GM12878 (cell line): Measurements from ENCODE around the gene LTBP2. TPM values are rescaled to one million over a fixed set of nuclear protein-coding genes. Genes with fewer than 3 reads are reported as not detected.

Source experiments
- ATAC-seq: fragments of 200-7000 bp; cut with Tn5 transposase; 3 replicates; pipeline ENCODE4 v1.9.1; 2020; ENCODE audit warnings: mild to moderate bottlenecking, moderate library complexity
- BruUV-seq: library from RNA; stranded (reverse); fragments of 400-500 nt; replicated peaks from 2 replicates; lab custom pipeline; 2021; lab: Mats Ljungman, UMichigan
- CTCF ChIA-PET: fragments of 300-600 bp; sonication (Branson Sonifier 250); formaldehyde crosslinking; extraction: SDS; loops from one replicate; lab custom pipeline; 2021; ENCODE audit warnings: inconsistent platforms; lab: Yijun Ruan, JAX
- POLR2A ChIA-PET: fragments of 350-600 bp; formaldehyde crosslinking; extraction: SDS; loops from one replicate; lab custom pipeline; 2021; ENCODE audit warnings: inconsistent platforms; lab: Charles Lee
- RAD21 ChIA-PET: fragments of 300-600 bp; sonication (Branson Sonifier 250); formaldehyde crosslinking; loops from one replicate; lab custom pipeline; 2023; ENCODE audit warnings: antibody characterized with exemption; ENCODE audit not compliant: unreplicated experiment; lab: Charles Lee
- SMC1A ChIA-PET: fragments of 300-600 bp; sonication (Branson Sonifier 250); formaldehyde crosslinking; loops from one replicate; lab custom pipeline; 2023; ENCODE audit not compliant: unreplicated experiment, uncharacterized antibody; lab: Charles Lee
- DNase-seq: peaks from one replicate; pipeline ENCODE4 v3.0.0-alpha.2; 2011; ENCODE audit warnings: low read depth, low spot score
- FAIRE-seq: peaks from 3 replicates; lab custom pipeline; 2011; peaks lifted over from hg19 to GRCh38; lab: Jason Lieb, UNC
- H2AFZ ChIP-seq: 2 replicates; pipeline ENCODE4 v1.6.0; 2011; ENCODE audit warnings: low read depth, low read length, control low read depth; ENCODE audit not compliant: control insufficient read depth
- H3K27ac ChIP-seq: 2 replicates; pipeline ENCODE4 v1.5.1; 2011; ENCODE audit warnings: control low read depth; ENCODE audit not compliant: control insufficient read depth, insufficient read depth
- H3K27me3 ChIP-seq, 2 experiments: replicated peaks in 1 of 2; 2 replicates each; pipeline versions ENCODE4 v1.6.0 to v1.6.1; 2011; ENCODE audit warnings: low read length in 1 of 2; ENCODE audit not compliant: control insufficient read depth in 2 of 2, insufficient read depth in 2 of 2
- H3K36me3 ChIP-seq, 2 experiments: 2 replicates each; pipeline ENCODE4 v1.5.1; 2011; ENCODE audit warnings: low read length in 1 of 2; ENCODE audit not compliant: control insufficient read depth in 2 of 2, insufficient read depth in 2 of 2
- H3K4me1 ChIP-seq: 2 replicates; pipeline ENCODE4 v1.6.1; 2011; ENCODE audit warnings: mild to moderate bottlenecking, low read length, moderate library complexity, mixed read lengths; ENCODE audit not compliant: control insufficient read depth, insufficient read depth
- H3K4me2 ChIP-seq: 2 replicates; pipeline ENCODE4 v1.6.0; 2011; ENCODE audit warnings: control low read depth; ENCODE audit not compliant: control insufficient read depth, insufficient read depth
- H3K4me3 ChIP-seq: fragments of 200-600 bp; sonication (generic); 2 replicates; pipeline ENCODE4 v1.5.1; 2016
- H3K79me2 ChIP-seq: 2 replicates; pipeline ENCODE4 v1.6.0; 2011; ENCODE audit warnings: low read length; ENCODE audit not compliant: control insufficient read depth, insufficient read depth
- H3K9ac ChIP-seq: 2 replicates; pipeline ENCODE4 v1.8.0; 2011; ENCODE audit warnings: low read length, control low read depth, mixed read lengths; ENCODE audit not compliant: control insufficient read depth, insufficient read depth
- H3K9me3 ChIP-seq: replicated peaks from 3 replicates; pipeline ENCODE4 v1.5.1; 2011; ENCODE audit warnings: mild to moderate bottlenecking, low read length; ENCODE audit not compliant: control insufficient read depth, insufficient read depth
- H4K20me1 ChIP-seq: 2 replicates; pipeline ENCODE4 v1.6.0; 2011; ENCODE audit not compliant: control insufficient read depth, insufficient read depth
- BMI1 ChIP-seq: fragments of 450-650 bp; IDR thresholded peaks from 2 replicates; pipeline ENCODE4 v1.6.1; 2016; ENCODE audit warnings: mild to moderate bottlenecking, moderate library complexity, borderline replicate concordance
- BRCA1 ChIP-seq: IDR thresholded peaks from 2 replicates; pipeline ENCODE4 v1.6.1; 2011; ENCODE audit warnings: low read depth, low read length, improper control_type of control experiment
- CEBPB ChIP-seq, 2 experiments: fragments of 150-350 bp in 1 of 2; IDR thresholded peaks; 2 replicates each; pipeline ENCODE4 v1.6.1; 2012 to 2014; ENCODE audit warnings: low read depth in 2 of 2, low read length in 2 of 2, borderline replicate concordance in 1 of 2, inconsistent platforms in 1 of 2
- CHD2 ChIP-seq: IDR thresholded peaks from 2 replicates; pipeline ENCODE4 v1.6.1; 2011; ENCODE audit warnings: low read depth, low read length, improper control_type of control experiment, borderline replicate concordance
- DPF2 ChIP-seq: fragments of 450-650 bp; IDR thresholded peaks from 2 replicates; pipeline ENCODE4 v1.6.1; 2017; ENCODE audit warnings: mild to moderate bottlenecking
- E2F4 ChIP-seq: IDR thresholded peaks from 2 replicates; pipeline ENCODE4 v1.6.1; 2012; ENCODE audit warnings: low read depth, low read length, improper control_type of control experiment
- EED ChIP-seq: sonication (generic); IDR thresholded peaks from 2 replicates; pipeline ENCODE4 v1.6.1; 2016; ENCODE audit warnings: antibody characterized with exemption, low read depth
- HDAC2 ChIP-seq: fragments of 200-600 bp; sonication (generic); IDR thresholded peaks from 2 replicates; pipeline ENCODE4 v1.6.1; 2017
- HDAC6 ChIP-seq: fragments of 200-600 bp; sonication (generic); IDR thresholded peaks from one replicate; pipeline ENCODE4 v1.8.0; 2017; ENCODE audit warnings: antibody characterized with exemption; ENCODE audit not compliant: unreplicated experiment
- HSF1 ChIP-seq: fragments of 150-350 bp; IDR thresholded peaks from 2 replicates; pipeline ENCODE4 v1.6.1; 2014; ENCODE audit warnings: mild to moderate bottlenecking, low read depth, low read length
- LARP7 ChIP-seq: fragments of 450-650 bp; IDR thresholded peaks from 2 replicates; pipeline ENCODE4 v1.6.1; 2017; ENCODE audit warnings: mild to moderate bottlenecking
- MEF2A ChIP-seq: IDR thresholded peaks from 2 replicates; pipeline ENCODE4 v1.6.1; 2011; ENCODE audit warnings: low read depth, mild to moderate bottlenecking, low read length, moderate library complexity; ENCODE audit not compliant: insufficient read depth
- MTA3 ChIP-seq: IDR thresholded peaks from 2 replicates; pipeline ENCODE4 v1.6.1; 2012; ENCODE audit warnings: low read length, inconsistent platforms, borderline replicate concordance
- NFYA ChIP-seq: IDR thresholded peaks from 2 replicates; pipeline ENCODE4 v1.6.1; 2011; ENCODE audit warnings: low read depth, mild to moderate bottlenecking, low read length, improper control_type of control experiment, borderline replicate concordance
- NR2C2 ChIP-seq: IDR thresholded peaks from 2 replicates; pipeline ENCODE4 v1.6.1; 2011; ENCODE audit warnings: borderline replicate concordance, low read depth; ENCODE audit not compliant: control insufficient read depth, insufficient read length
- RBBP5 ChIP-seq: fragments of 200-600 bp; sonication (generic); conservative IDR thresholded peaks from 2 replicates; pipeline ENCODE4 v1.6.1; 2016
- RUNX3 ChIP-seq: IDR thresholded peaks from 2 replicates; pipeline ENCODE4 v1.6.1; 2012; ENCODE audit warnings: low read length, inconsistent platforms
- TCF12 ChIP-seq: IDR thresholded peaks from 2 replicates; pipeline ENCODE4 v1.6.1; 2011; ENCODE audit warnings: low read depth, mild to moderate bottlenecking, low read length
- YY1 ChIP-seq: IDR thresholded peaks from 2 replicates; pipeline ENCODE4 v1.6.1; 2011; ENCODE audit warnings: low read depth, mild to moderate bottlenecking, low read length
- WGBS: methylation state at CpG from one replicate; pipeline ENCODE4 v1.1.6; 2016; ENCODE audit warnings: low lambda C conversion rate; ENCODE audit not compliant: insufficient replicate concordance, insufficient coverage; ENCODE audit errors: missing lambda C conversion rate; 5-methylcytosine and 5-hydroxymethylcytosine counted together
- in situ Hi-C: fragments of 300-500 bp; cut with MboI; formaldehyde crosslinking; loops from 9 replicates; pipeline ENCODE4 v1.14.3; 2018; ENCODE audit warnings: mixed read lengths
- intact Hi-C: fragments of 100-400 bp; cut with micrococcal nuclease; formaldehyde crosslinking; loops from one replicate; pipeline ENCODE4 v1.14.2; 2022; ENCODE audit not compliant: unreplicated experiment
- polyA plus RNA-seq, 11 experiments: library from polyadenylated mRNA; depleted of rRNA in 4 of 11; unstranded in 6 of 11; stranded (reverse) in 5 of 11; fragments of >200 nt; fragmentation: Nextera tagmentation in 4 of 11; fragmentation: Illumina TruSeq in 1 of 11; extraction: Ambion mirVana in 4 of 11; extraction: Trizol in 1 of 11; gene quantifications; 1 replicate in 1 of 11; 2 replicates in 10 of 11; pipeline versions ENCODE4 v1.2.1 to v1.2.3, GENCODE V29; 2011 to 2016; ENCODE audit warnings: inconsistent platforms in 2 of 11, missing spikeins in 2 of 11, low read depth in 1 of 11
- total RNA-seq, 4 experiments: library from RNA; depleted of rRNA in 3 of 4; stranded (reverse); fragments of >200 nt in 3 of 4; fragmentation: Illumina TruSeq in 1 of 4; extraction: Trizol in 1 of 4; gene quantifications; 2 replicates each; pipeline versions ENCODE4 v1.2.1 to v1.2.3, GENCODE V29; 2013 to 2021

LTBP2 gene
- total and polyA plus RNA-seq, 10 of the 15 experiments (the other 5 are each of a cell fraction or from before 2014, with no cell fraction given): 0.03 to 0.23 (median 0.06) TPM; not detected in 1

- TF ChIP-seq TCF12 (no peak), NFYA (no peak), YY1 (no peak), HDAC6 (no peak), RBBP5 (no peak)
- TF ChIP-seq, all 136 proteins: peak for 0
Observed at GRCh38 chr14:74545386-74545785, 66.7 kb downstream of the LTBP2 start (continued).

- Histone ChIP-seq H3K4me1 (no peaks in the 10 kb centered on the region), H3K9me3 (no peaks in the 10 kb centered on the region), H3K79me2 (no peaks in the 10 kb centered on the region), H2AFZ (no peak overlapping the region), H3K4me3 (no peak overlapping the region), H3K27ac (no peak overlapping the region), H4K20me1 (no peaks in the 10 kb centered on the region), H3K9ac (no peak overlapping the region), H3K36me3 (no peaks in the 10 kb centered on the region), H3K27me3 (peaks cover 2% of the 10 kb centered on the region in 2 experiments; a peak in 3 of 4 replicates), H3K4me2 (no peak overlapping the region)
- CTCF ChIA-PET: no interaction called here
- in situ Hi-C loops: no loop called here
- POLR2A ChIA-PET: no interaction called here
- no peak for ATAC-seq
- no TSS peak for BruUV-seq
- DNase-seq: no peak
- RAD21 ChIA-PET: no interaction called here
- WGBS: 25% methylated on average over 5 of the region's 5 CpGs
- intact Hi-C loops: no loop called here
- SMC1A ChIA-PET: no interaction called here
- FAIRE-seq: no peak
- TF ChIP-seq BRCA1 (no peak), CEBPB (IDR thresholded peaks at IDR 0.05; ENCODE audit: borderline replicate concordance in 1 of 2, low read depth in 2 of 2, low read length in 2 of 2) (no peak), HSF1 (no peak), NR2C2 (no peak), BMI1 (no peak), DPF2 (no peak), RUNX3 (no peak), MEF2A (no peak), NFYA (no peak), EED (no peak), E2F4 (no peak), MTA3 (no peak), HDAC2 (no peak), TCF12 (no peak), CHD2 (no peak), LARP7 (no peak)
Observed at GRCh38 chr14:74543771-74544438, 68.1 kb downstream of the LTBP2 start.
